GM23248 (cell line): Measurements from ENCODE around the gene ULBP3.

Source experiments
- EZH2 ChIP-seq: fragments of 200-600 bp; sonication (generic); IDR thresholded peaks from 2 replicates; pipeline ENCODE4 v1.6.1; 2018; ENCODE audit warnings: antibody characterized with exemption, mild to moderate bottlenecking; ENCODE audit not compliant: insufficient read depth, poor library complexity, severe bottlenecking
- EZH2phosphoT487 ChIP-seq: fragments of 200-600 bp; sonication (generic); IDR thresholded peaks from 2 replicates; pipeline ENCODE4 v1.6.1; 2018; ENCODE audit warnings: antibody characterized with exemption, moderate library complexity, mild to moderate bottlenecking, low read depth; ENCODE audit not compliant: insufficient read depth

DNA sequence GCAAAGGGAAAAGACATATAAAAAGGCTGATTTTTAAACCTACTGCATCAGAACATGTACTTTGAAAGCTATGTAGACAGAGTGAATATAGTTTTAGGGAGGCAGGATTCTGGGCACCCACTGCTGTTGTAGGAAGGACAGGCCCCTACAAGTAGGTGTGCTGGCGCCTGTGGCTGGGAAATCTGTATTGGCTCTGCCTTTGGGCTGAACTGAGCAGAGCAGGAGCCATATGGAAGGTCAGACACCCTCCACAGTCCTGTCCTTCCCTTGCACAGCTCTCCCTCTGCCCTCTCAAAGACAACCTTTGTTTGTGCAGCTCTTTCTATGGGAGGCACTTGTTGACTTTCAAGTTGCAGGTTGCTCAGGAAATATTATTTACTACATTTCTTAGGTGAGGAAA, 18.4 kb upstream of the ULBP3 start:
- TF ChIP-seq EZH2phosphoT487 (no peak), EZH2 (no peak)
